ENCODE results near the gene P3H3. TPM values are rescaled to one million over a fixed set of nuclear protein-coding genes. Genes with fewer than 3 reads are reported as not detected.

Gene P3H3
- total and polyA plus RNA-seq, 9 of the 15 experiments (the other 6 are each of a cell fraction or from before 2014, with no cell fraction given) = 0.03 to 15.0 (median 4.8) TPM

DNA sequence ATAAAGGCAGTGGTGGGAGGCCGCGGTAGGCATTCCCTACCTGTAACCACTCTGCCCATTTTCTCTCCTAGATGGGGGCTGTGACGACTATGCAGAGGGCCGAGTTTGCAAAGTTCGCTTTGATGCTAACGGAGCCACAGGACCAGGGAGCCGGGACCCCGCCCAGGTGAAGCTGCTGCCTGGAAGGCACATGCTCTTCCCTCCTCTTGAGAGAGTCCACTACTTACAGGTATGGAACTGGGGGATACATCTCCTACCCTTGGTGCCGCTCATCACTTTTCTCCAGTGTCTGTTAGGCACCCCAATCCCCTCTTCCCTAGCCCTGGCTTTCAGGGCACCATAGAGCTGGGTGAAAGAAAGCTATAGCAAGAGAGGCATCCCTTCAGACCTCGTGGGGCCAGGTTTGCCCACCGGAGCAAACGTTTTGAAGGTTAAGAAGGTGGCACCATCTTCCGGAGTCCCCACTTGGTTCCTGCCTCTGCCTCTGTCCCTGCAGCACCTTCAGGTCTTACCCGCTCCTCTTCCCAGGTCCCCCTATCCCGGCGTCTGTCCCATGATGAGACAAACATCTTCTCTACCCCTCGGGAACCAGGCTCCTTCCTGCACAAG is 2.0 kb upstream of the P3H3 start (continued):
- TF ChIP-seq, protein P1, sequence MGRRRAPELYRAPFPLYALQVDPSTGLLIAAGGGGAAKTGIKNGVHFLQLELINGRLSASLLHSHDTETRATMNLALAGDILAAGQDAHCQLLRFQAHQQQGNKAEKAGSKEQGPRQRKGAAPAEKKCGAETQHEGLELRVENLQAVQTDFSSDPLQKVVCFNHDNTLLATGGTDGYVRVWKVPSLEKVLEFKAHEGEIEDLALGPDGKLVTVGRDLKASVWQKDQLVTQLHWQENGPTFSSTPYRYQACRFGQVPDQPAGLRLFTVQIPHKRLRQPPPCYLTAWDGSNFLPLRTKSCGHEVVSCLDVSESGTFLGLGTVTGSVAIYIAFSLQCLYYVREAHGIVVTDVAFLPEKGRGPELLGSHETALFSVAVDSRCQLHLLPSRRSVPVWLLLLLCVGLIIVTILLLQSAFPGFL (CRISPR knock-in tag; IDR thresholded peaks at IDR 0.05) = no peak
- TF ChIP-seq SOX6 (IDR thresholded peaks at IDR 0.05) = no peak
- no peak for TF ChIP-seq KLF1 (tag; IDR thresholded peaks at IDR 0.05)
- no peak for TF ChIP-seq GABPB1 (CRISPR knock-in tag; IDR thresholded peaks at IDR 0.05)
- TF ChIP-seq NCOA4 (IDR thresholded peaks at IDR 0.05; ENCODE audit: partially characterized antibody) = no peak

DNA sequence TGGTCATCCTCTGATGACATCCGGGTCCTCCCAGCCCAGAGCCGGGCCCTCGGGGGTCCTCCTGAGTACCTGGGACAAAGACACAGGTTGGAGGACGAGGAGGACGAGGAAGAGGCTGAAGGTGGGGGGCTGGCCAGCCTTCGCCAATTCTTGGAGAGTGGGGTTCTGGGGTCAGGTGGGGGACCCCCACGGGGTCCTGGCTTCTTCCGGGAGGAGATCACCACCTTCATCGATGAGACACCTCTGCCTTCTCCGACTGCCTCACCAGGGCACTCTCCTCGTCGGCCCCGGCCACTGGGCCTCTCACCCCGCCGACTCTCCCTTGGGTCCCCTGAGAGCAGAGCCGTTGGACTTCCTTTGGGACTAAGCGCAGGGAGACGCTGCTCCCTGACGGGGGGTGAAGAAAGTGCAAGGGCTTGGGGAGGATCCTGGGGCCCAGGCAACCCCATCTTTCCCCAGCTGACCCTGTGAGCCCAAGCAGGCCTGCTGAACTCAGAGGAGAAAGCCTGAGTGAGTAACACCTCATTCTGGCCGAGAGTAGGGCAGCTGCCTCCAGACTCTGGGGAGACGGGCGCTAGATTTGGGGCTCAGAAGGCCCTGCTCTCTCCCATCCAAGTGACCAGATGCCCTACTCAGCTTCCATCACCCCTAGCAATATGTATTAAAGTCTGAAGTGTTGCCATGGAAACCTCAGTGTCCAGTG is 1.3 kb upstream of the P3H3 start:
- in situ Hi-C loops (cut with MboI) (no loop called here), intact Hi-C loops (cut with micrococcal nuclease) (loop anchor here (2.0 to 10.0 kb wide), 4 partner anchors 50 to 272 kb away; partner anchors contain the start of genes IFFO1 and ZNF384)
- Histone ChIP-seq H3K4me2 (ENCODE audit: insufficient read depth, low read length) (peak overlapping the region; percentile 67; the same call in 1 of the 2 replicates), H3K4me3 (no peak overlapping the region), H3K27me3 (ENCODE audit: control insufficient read depth in 2 of 2, insufficient read depth in 2 of 2, low read length in 2 of 2) (peaks cover 0 to 4% of the 10 kb centered on the region in 2 experiments; a peak in 2 of 5 replicates), H3K27ac (ENCODE audit: extremely low read depth, low read depth, low read length) (peak overlapping the region; percentile 48; the same call in 1 of the 3 replicates), H2AFZ (ENCODE audit: low read depth, low read length) (peak overlapping the region; percentile 82), H3K9ac (ENCODE audit: insufficient read depth in 1 of 2, low read depth in 2 of 2, low read length in 2 of 2) (peak overlapping the region; percentile 26 to 83; a peak in 2 of 4 replicates), H3K79me2 (ENCODE audit: control insufficient read depth, insufficient read depth, low read length) (peaks cover 24% of the 10 kb centered on the region), H3K9me3 (replicated peaks; ENCODE audit: control insufficient read depth, insufficient read depth, low read depth, low read length) (no peaks in the 10 kb centered on the region), H3K36me3 (ENCODE audit: control insufficient read depth, insufficient read depth, low read length) (peaks cover 22% of the 10 kb centered on the region; the same call in 1 of the 3 replicates), H3K9me1 (ENCODE audit: control insufficient read depth, insufficient read depth, low read length) (no peaks in the 10 kb centered on the region), H4K20me1 (replicated peaks; ENCODE audit: control insufficient read depth, insufficient read depth, low read length) (no peaks in the 10 kb centered on the region), H3K4me1 (replicated peaks in 1 of 2; ENCODE audit: control insufficient read depth in 2 of 2, insufficient read depth in 2 of 2, low read length in 2 of 2) (peaks cover 13 to 52% of the 10 kb centered on the region in 2 experiments; a peak in 4 of 5 replicates)
- ATAC-seq (no peak), FAIRE-seq (no peak), DNase-seq (ENCODE audit: extremely low read depth in 1 of 4, low spot score in 3 of 4) (peak in 1 of 4 experiments; percentile 15)
- 0 out of 2 replicates have a peak, but pooled peaks have one; percentile 24 for TF ChIP-seq SMAD4 (CRISPR knock-in tag; conservative IDR thresholded peaks at IDR 0.05)
- TF ChIP-seq, protein P2, sequence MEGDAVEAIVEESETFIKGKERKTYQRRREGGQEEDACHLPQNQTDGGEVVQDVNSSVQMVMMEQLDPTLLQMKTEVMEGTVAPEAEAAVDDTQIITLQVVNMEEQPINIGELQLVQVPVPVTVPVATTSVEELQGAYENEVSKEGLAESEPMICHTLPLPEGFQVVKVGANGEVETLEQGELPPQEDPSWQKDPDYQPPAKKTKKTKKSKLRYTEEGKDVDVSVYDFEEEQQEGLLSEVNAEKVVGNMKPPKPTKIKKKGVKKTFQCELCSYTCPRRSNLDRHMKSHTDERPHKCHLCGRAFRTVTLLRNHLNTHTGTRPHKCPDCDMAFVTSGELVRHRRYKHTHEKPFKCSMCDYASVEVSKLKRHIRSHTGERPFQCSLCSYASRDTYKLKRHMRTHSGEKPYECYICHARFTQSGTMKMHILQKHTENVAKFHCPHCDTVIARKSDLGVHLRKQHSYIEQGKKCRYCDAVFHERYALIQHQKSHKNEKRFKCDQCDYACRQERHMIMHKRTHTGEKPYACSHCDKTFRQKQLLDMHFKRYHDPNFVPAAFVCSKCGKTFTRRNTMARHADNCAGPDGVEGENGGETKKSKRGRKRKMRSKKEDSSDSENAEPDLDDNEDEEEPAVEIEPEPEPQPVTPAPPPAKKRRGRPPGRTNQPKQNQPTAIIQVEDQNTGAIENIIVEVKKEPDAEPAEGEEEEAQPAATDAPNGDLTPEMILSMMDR (IDR thresholded peaks at IDR 0.05 in 2 of 3, conservative IDR thresholded peaks at IDR 0.05 in 1 of 3; ENCODE audit: insufficient read depth in 2 of 3, low read depth in 1 of 3, low read length in 3 of 3) = peak in 1 of 3 experiments; percentile 6; a peak in 1 of 6 replicates
- TF ChIP-seq, protein P3, sequence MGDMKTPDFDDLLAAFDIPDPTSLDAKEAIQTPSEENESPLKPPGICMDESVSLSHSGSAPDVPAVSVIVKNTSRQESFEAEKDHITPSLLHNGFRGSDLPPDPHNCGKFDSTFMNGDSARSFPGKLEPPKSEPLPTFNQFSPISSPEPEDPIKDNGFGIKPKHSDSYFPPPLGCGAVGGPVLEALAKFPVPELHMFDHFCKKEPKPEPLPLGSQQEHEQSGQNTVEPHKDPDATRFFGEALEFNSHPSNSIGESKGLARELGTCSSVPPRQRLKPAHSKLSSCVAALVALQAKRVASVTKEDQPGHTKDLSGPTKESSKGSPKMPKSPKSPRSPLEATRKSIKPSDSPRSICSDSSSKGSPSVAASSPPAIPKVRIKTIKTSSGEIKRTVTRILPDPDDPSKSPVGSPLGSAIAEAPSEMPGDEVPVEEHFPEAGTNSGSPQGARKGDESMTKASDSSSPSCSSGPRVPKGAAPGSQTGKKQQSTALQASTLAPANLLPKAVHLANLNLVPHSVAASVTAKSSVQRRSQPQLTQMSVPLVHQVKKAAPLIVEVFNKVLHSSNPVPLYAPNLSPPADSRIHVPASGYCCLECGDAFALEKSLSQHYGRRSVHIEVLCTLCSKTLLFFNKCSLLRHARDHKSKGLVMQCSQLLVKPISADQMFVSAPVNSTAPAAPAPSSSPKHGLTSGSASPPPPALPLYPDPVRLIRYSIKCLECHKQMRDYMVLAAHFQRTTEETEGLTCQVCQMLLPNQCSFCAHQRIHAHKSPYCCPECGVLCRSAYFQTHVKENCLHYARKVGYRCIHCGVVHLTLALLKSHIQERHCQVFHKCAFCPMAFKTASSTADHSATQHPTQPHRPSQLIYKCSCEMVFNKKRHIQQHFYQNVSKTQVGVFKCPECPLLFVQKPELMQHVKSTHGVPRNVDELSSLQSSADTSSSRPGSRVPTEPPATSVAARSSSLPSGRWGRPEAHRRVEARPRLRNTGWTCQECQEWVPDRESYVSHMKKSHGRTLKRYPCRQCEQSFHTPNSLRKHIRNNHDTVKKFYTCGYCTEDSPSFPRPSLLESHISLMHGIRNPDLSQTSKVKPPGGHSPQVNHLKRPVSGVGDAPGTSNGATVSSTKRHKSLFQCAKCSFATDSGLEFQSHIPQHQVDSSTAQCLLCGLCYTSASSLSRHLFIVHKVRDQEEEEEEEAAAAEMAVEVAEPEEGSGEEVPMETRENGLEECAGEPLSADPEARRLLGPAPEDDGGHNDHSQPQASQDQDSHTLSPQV (IDR thresholded peaks at IDR 0.05) = no peak
- TF ChIP-seq ZBTB17 (CRISPR knock-in tag; IDR thresholded peaks at IDR 0.05) = 0 out of 2 replicates have a peak, but pooled peaks have one; percentile 25
- peak; percentile 90 for TF ChIP-seq RFX1 (IDR thresholded peaks at IDR 0.05)
- CTCF ChIA-PET (ENCODE audit: low intra/inter-chr PET ratio) = interaction anchor here (1.8 to 1.9 kb wide), 2 partner anchors 73 to 91 kb away, joined by 6 to 15 read pairs; partner anchors contain the start of gene MLF2
- WGBS (ENCODE audit: insufficient coverage, low coverage, missing lambda C conversion rate) = 82% methylated on average over 7 of the region's 22 CpGs
- no TSS peak for BruUV-seq (replicated peaks)
- POLR2A ChIA-PET = interaction anchor here (1.1 to 1.2 kb wide), 2 partner anchors 13 to 46 kb away, joined by 3 to 4 read pairs; partner anchors contain the start of gene SPSB2

Data from K562 (cell line).